Urinary bladder (tissue), 4 donors: Measurements from ENCODE around the gene PSAP. TPM values are rescaled to one million over a fixed set of nuclear protein-coding genes. Genes with fewer than 3 reads are reported as not detected.

ENCODE experiments used
- DNase-seq: peaks from one replicate; pipeline ENCODE4 v3.0.0-alpha.2; 2015; ENCODE audit errors: extremely low spot score
- H3K27ac ChIP-seq: one replicate; pipeline ENCODE4 v1.5.1; 2013; ENCODE audit warnings: low read depth, mild to moderate bottlenecking, moderate library complexity
- H3K36me3 ChIP-seq: one replicate; pipeline ENCODE4 v1.6.1; 2013; ENCODE audit warnings: mild to moderate bottlenecking, moderate library complexity; ENCODE audit not compliant: insufficient read depth
- H3K4me1 ChIP-seq: one replicate; pipeline ENCODE4 v1.6.1; 2013; ENCODE audit warnings: mild to moderate bottlenecking, moderate library complexity; ENCODE audit not compliant: insufficient read depth
- H3K4me3 ChIP-seq: one replicate; pipeline ENCODE4 v1.5.1; 2013; ENCODE audit warnings: low read depth, low read length
- WGBS: extraction: QIAGEN DNeasy Blood & Tissue Kit; methylation state at CpG from one replicate; pipeline ENCODE4 v1.1.7; 2013; 5-methylcytosine and 5-hydroxymethylcytosine counted together
- polyA plus RNA-seq: library from polyadenylated mRNA; stranded (reverse); fragments of 200-250 nt; gene quantifications from one replicate; pipeline ENCODE4 v1.2.3, GENCODE V29; 2013
- total RNA-seq: library from RNA; depleted of rRNA; stranded (reverse); fragments of >200 nt; gene quantifications from one replicate; pipeline ENCODE4 v1.2.3, GENCODE V29; 2014
- donor health status: healthy with polysubstance abuse.
- donor health status: healthy.

The PSAP gene
- total and polyA plus RNA-seq, 2 donors = 424 to 964 TPM

DNA sequence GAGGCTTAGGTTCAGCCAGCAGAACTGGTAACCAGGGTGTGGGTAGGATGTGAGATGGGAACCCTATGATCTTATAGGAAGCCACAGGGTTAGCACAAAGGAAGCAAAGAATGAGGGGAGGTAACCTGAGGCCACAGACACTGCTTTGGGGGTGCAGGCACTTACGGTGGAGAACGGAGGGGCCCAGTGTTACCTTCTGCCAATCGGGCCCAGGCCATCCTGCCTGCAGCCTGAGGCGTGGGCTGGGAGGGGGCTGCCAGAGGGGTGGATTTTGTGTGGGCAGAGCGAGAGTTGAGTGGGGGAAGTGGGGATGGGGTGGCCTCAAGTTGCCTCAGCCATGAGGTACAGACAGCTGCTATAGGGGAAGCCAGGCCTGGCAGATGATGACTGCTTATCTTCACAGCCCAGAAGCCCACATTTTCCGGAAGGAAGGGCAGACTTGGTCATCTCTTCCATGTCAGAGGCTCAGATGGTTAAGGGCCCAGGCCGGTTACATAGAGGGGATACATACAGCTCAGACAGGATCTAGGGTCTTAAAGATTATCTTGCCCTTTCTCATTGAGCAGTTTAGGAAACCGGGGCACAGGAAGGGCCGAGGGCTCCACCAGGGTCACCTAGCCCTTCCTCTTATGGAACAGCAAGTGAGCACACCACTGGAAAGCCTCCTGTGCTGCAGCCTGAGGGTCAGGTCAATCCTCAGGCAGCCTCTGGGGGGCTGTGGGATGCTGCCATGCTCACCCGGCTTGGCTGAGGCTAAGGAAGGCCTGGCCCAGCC, 53.3 kb downstream of the PSAP start:
- no peak for DNase-seq
- no peak overlapping the region for H3K27ac ChIP-seq
- no peak overlapping the region for H3K4me3 ChIP-seq
- H3K4me1 ChIP-seq = no peaks in the 10 kb centered on the region
- WGBS = 73% methylated on average over 10 of the region's 10 CpGs
- H3K36me3 ChIP-seq = no peaks in the 10 kb centered on the region

DNA sequence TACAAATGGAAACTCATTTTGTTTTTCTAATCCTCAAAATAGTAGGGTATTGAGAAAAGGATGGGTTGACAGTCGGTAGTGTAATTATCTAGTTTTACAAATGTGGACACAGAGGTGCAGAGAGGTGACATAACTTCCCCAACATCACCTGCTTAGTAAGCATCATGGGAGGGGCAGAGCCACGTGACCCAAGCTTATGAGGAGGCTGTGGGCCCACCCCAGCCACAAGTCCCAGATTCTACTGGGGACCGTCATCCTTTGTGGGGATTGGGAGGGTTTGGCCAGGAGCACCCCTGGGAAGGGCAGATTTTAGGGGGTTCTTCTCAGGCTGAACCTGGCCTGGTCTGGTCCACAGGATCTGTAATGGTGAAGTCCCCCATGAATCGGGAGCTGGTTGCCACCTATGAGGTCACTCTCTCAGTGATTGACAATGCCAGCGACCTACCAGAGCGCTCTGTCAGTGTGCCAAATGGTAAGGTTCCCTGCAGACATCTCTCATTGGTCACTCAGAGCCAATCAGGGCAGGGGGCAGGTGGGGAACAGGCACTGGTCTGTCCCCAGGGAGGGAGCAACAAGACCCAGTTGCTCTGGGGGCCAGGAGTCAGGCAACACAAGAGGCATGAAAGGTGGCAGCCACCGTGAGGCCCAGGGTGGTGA, 54.2 kb downstream of the PSAP start:
- no peaks in the 10 kb centered on the region for H3K36me3 ChIP-seq
- no peaks in the 10 kb centered on the region for H3K4me1 ChIP-seq
- H3K4me3 ChIP-seq = no peak overlapping the region
- H3K27ac ChIP-seq = no peak overlapping the region
- 83% methylated on average over 7 of the region's 7 CpGs for WGBS
- DNase-seq = no peak

DNA sequence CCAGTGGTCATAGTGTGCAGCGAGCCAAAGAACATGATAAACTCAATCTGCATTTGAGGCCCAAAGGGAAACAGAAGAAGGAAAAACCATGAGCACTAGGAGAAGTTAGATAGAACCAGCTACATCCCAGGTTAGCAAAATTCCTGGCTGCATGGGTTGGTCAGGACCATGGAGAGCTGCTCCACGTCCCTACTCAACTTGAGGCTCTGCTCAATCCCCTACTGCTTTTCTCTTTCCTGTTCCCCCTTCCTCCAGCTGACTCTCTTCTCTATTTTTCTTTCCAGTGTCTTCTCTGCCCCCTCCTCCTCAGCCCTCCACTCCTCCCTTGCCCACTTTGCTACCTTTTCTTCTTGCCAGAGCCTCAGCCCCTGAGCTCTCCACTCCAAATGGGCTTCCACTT, 55.8 kb downstream of the PSAP start:
- H3K27ac ChIP-seq = no peak overlapping the region
- H3K4me1 ChIP-seq = no peaks in the 10 kb centered on the region
- no peaks in the 10 kb centered on the region for H3K36me3 ChIP-seq
- H3K4me3 ChIP-seq = no peak overlapping the region
- WGBS = 21% methylated on average over 2 of the region's 2 CpGs
- no peak for DNase-seq

DNA sequence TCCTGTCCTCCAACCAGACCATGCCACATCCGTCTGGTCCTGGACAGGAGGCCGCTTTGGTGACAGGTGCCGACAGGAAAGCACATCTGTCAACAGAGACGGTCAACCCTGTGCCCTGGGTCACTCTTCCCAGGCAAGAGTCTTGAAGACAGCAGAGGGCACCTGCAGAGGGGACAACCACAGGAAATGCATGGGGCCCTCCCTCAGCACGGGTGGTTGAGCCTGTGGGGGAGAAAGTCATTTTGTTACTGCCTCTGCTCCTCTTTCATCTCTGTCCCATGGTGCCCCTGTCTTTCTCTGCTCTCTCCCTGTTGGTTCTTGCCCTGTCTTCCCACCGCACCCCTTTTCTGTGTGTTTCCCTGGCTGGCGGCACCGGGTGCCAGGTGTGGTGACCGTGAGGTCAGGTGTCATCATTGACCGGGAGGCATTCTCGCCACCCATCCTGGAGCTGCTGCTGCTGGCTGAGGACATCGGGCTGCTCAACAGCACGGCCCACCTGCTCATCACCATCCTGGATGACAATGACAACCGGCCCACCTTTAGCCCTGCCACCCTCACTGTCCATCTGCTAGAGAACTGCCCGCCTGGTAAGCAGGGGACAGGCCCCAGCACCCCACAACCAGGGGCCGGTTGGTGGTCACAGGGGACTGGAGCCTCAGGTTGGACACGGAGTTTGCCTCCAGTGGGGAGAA, 60.2 kb downstream of the PSAP start:
- H3K4me1 ChIP-seq = no peaks in the 10 kb centered on the region
- H3K36me3 ChIP-seq = no peaks in the 10 kb centered on the region
- no peak overlapping the region for H3K4me3 ChIP-seq
- WGBS = 86% methylated on average over 17 of the region's 17 CpGs
- no peak overlapping the region for H3K27ac ChIP-seq
- DNase-seq = no peak

DNA sequence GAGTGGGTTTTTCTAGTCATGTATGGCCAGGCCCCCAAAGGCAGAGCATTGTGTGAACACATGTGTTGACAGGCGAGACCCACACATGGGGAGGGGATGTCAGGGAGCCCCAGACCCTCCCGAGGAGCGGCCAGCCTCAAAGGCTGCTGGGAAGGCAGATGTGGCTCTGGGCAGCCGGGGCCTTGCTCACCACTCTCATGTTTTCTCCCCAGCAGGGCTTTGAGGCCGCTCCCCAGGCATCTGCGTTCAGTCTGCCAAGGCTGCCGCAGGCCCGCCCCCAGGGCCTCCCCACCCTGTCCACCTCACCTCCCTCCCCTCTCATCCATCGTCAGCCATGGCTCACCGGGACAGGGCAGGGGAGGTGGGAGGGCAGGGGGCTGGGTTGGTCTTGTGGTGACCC, 61.2 kb downstream of the PSAP start:
- no peak for DNase-seq
- H3K27ac ChIP-seq = no peak overlapping the region
- no peak overlapping the region for H3K4me3 ChIP-seq
- 65% methylated on average over 10 of the region's 10 CpGs for WGBS
- H3K36me3 ChIP-seq = no peaks in the 10 kb centered on the region
- no peaks in the 10 kb centered on the region for H3K4me1 ChIP-seq

DNA sequence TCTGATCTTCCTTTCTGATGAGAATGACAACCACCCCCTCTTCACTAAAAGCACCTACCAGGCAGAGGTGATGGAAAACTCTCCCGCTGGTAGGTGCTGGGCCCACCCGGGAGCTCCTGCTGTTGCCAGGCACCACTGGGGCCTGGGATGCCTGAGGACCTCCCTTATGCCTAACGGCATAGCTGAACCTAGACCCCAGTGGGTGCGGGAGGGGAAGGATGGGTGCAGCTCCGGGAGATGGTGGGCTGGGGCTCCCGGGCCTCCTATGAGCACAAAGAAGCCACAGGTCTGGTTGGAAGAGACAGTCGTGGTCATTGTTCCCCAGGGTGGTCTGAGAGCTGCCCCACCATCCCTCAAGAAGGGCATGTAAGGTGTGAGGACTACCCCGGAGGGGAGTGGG, 62.1 kb downstream of the PSAP start:
- no peaks in the 10 kb centered on the region for H3K4me1 ChIP-seq
- H3K36me3 ChIP-seq = no peaks in the 10 kb centered on the region
- DNase-seq = no peak
- no peak overlapping the region for H3K27ac ChIP-seq
- no peak overlapping the region for H3K4me3 ChIP-seq
- 83% methylated on average over 8 of the region's 8 CpGs for WGBS

DNA sequence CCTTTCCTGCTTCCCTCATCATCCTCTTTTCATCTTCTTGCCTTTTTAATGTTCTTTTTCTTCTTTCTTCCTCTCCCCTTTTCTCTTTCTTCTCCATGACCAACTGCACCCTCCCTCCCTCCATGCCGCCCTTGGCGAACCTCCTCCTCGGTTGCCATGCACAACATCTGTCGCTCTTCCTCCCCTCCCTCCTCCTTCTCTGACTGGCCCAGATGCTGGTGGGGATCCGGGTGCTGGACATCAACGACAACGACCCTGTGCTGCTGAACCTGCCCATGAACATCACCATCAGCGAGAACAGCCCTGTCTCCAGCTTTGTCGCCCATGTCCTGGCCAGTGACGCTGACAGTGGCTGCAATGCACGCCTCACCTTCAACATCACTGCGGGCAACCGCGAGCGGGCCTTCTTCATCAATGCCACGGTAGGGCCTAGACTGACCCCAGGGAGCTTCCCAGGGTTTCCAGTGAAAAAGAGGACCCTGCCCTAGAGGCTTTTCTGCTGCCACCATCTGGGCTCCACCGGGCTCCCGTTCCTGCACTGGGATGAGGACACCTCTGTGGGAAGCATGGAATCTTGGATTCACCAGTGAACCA, 66.3 kb downstream of the PSAP start:
- whole genome bisulfite sequencing = 88% methylated on average over 18 of the region's 18 CpGs
- H3K27ac ChIP-seq = no peak overlapping the region
- H3K4me1 ChIP-seq = no peaks in the 10 kb centered on the region
- H3K36me3 ChIP-seq = no peaks in the 10 kb centered on the region
- no peak overlapping the region for H3K4me3 ChIP-seq
- no peak for DNase-seq

DNA sequence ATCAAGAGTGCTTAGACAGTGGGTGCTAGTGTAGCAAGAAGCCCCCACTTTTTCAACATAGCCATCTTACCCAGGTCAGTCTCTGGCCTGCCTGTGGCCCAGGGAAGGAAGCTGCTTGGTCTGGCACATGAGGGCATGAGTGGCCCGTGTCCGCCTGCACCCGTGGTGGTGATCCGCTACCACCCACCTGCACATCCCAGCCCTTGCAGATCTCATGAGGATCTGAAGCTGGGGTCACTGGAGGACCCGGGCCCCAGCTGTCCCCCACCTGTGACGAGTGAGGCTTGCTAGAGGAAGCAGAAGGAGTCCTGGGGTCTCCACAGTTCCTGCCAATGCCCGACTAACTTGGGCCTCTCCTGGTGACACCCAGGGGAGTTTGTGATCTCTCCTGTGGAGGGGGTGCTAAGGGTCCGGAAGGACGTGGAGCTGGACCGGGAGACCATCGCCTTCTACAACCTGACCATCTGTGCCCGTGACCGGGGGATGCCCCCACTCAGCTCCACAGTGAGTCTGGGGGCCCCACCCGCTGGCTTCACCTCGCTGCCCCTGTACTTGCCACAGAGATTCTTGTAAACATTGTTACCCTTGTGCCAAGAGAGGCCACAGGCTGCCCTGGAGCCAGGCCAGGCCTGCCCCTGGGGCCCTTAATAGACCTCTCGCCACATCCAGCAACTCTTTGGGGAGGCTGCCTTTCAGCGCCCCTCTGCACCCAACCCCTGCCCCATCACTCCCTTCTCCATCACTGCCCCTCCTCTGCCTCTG, 67.0 kb downstream of the PSAP start:
- Histone ChIP-seq H3K27ac (no peak overlapping the region), H3K36me3 (no peaks in the 10 kb centered on the region), H3K4me1 (no peaks in the 10 kb centered on the region), H3K4me3 (no peak overlapping the region)
- DNase-seq = no peak
- WGBS = 89% methylated on average over 17 of the region's 17 CpGs

DNA sequence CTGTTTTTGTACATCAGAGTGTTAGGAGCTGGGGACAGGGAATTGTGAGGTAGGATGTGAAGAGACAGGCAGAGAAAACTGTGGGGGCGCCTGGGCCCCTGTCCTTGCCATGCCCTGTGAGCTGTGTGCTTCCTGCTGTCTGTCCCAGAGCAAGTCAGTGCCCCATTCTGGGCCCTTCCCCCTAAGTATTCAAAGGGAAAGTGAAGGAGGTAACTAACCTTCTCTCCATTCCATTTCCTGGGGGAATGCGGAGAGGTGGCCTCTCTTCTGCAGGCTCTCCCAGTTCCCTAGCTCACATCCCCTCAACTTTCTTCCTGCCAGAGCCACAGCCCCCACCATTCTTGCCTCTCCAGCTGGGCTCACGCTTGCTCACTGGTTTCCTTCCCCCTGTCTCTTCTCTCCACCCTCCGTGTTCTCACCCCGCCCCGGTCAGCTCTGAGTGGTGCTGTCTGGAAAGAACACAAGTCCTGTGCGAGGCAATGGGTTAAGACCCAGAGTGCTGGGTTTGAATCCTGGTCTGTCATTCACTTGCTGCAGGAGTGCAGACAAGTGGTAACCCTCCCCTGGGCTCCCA, 68.0 kb downstream of the PSAP start:
- DNase-seq = no peak
- WGBS = 40% methylated on average over 7 of the region's 7 CpGs
- Histone ChIP-seq H3K27ac (no peak overlapping the region), H3K4me1 (no peaks in the 10 kb centered on the region), H3K36me3 (no peaks in the 10 kb centered on the region), H3K4me3 (no peak overlapping the region)

DNA sequence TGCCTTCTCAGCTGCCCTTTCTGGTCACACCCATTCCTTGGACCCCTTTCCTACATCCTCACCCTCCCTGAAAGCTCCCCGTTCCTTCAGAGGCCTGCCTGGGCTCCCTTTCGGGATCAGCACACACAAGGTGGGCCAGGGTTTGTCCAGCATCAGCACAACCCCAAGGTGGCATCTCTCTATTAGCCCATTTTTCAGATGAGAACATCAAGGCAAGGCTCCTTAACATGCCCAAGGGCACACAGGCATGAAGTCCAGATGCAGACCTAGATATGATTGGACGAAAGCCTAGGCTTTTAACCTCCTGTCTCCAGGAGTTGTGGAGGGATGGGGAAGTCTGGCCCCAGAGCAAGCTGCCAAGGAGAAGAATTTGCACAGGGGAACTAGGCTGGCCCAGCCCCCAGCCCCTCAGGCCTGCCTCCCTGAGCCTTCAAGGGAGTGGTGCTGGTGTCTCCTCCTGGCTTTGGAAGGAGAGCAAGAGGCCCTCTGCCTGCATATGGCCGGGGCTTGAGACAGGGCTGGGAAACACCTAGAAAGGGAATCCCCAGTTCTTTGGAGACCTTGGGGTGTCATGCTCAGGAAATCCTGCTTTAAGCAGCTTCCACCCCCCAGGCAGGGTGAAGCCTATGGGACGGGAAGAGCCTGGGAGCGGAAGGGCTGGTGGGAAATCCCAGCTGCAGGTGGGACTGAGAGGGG, 68.7 kb downstream of the PSAP start:
- H3K27ac ChIP-seq = no peak overlapping the region
- no peak for DNase-seq
- 81% methylated on average over 6 of the region's 6 CpGs for WGBS

DNA sequence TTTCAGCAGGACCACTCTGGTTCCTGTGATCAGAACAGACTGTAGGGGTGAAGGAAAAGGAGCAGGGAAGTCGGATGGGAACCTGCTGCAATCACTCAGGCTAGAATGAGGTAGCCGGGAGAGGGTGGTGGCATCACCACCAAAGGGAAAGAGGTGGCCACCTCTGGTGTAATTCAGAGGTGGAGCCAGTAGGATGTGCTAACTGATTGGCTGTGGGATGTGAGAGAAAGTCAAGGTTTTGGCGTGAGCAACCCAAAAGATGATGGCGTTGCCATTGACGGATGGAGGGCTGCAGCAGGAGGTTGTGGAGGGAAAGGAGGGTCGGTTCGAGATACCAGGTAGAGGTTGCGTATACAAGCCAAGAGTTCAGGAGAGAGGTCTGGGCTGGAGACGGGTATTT, 70.3 kb downstream of the PSAP start:
- WGBS = 89% methylated on average over 9 of the region's 9 CpGs
- Histone ChIP-seq H3K27ac (no peak overlapping the region), H3K4me1 (no peaks in the 10 kb centered on the region), H3K36me3 (no peaks in the 10 kb centered on the region), H3K4me3 (no peak overlapping the region)
- no peak for DNase-seq

More for the DNA sequence above, 68.7 kb downstream of the PSAP start:
- no peak overlapping the region for H3K4me3 ChIP-seq
- no peaks in the 10 kb centered on the region for H3K36me3 ChIP-seq
- H3K4me1 ChIP-seq = no peaks in the 10 kb centered on the region

DNA sequence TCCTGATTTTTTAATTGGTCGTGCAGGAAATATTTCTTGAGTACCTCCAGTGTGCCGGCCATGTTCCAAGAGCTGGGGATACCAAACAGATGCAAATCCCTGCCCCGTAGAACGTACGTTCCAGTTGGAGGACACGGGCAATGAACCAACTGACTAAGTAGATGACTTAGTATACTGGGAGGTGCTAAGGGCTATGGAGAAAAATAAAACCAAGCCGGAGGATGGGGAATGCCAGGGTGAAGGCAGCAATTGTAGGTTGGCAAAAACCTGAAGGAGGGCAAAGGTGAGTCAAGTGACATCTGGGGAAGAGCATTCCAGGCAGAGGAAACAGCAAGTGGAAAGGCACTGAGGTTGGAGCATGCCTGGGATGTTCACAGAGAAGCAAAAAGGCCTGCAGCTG, 70.9 kb downstream of the PSAP start:
- no peak overlapping the region for H3K27ac ChIP-seq
- no peaks in the 10 kb centered on the region for H3K36me3 ChIP-seq
- WGBS = 93% methylated on average over 7 of the region's 7 CpGs
- no peaks in the 10 kb centered on the region for H3K4me1 ChIP-seq
- DNase-seq = no peak
- no peak overlapping the region for H3K4me3 ChIP-seq
